T follicular helper cell (primary cell): Measurements from ENCODE around the gene FHOD3.
"Not testable (repeated sequence)": the region's sequence is repeated elsewhere in the genome, so short reads cannot be mapped to it uniquely, and the experiment has no call there.

ENCODE experiments used
- DNase-seq: peaks from one replicate; pipeline ENCODE4 v3.0.0-alpha.2; 2020; ENCODE audit warnings: low read depth

Gene FHOD3

GRCh38 chr18:36756242-36756641 lies 458.7 kb downstream of the FHOD3 start:
- DNase-seq: no peak

DNA sequence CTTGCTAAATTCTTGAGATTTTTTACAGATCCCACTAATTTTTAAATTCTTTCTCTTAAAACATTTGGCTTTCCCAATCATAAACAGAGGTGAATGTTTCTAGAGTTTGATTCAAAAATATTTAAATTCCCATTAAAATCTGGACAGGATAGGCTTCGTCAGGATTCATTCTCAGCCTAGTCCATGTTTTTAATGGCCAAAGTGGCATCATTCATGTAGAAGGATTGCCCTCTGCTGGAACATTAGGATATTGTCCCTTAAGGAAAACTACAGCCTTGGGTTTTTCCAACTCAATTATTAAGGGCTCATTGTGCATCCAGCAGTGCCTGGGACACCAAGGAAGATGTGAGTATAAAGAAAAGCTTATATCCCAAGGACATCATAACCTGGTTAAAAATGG lies 459.6 kb downstream of the FHOD3 start:
- DNase-seq: no peak

DNA sequence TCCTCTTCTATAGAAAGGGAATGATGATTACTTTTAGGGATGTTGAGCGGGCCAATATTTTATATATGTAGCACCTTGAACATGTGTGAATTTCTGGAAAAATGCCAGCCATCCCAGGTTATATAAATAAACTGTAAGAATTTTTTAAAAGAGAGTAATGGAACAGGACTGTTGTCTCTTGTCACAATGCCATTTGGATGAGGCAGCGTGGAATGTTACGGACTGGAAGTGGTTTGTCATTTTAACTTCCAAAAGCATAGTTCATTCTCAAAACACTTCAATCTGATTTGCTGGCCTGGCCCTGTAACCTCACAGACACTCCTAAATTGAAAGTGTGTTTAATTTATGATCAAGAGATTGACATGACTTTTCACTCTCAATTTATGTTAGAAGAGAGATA lies 460.5 kb downstream of the FHOD3 start:
- DNase-seq: no peak

DNA sequence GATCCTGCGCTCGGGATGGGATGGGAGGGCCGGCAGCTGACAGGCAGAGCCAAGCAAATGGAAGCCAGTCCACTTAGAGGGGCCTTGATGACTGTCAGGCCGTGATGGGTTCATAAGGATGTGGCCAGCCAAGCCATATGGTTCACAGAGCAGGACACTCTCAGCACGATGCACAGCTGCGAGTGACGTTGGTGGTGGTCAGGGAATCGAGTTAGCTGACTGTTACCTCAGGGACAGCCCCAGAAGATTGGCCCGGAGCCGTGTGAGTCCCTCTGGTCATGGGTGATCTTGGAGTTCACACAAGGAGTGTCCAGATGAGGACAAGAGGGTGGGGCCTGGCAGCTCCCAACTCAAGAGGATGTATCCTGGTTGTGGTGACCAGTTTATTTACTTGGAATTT lies 461.1 kb downstream of the FHOD3 start:
- no peak for DNase-seq

- no peak for DNase-seq
Measured at GRCh38 chr18:36759167-36759776, 461.8 kb downstream of the FHOD3 start.

DNA sequence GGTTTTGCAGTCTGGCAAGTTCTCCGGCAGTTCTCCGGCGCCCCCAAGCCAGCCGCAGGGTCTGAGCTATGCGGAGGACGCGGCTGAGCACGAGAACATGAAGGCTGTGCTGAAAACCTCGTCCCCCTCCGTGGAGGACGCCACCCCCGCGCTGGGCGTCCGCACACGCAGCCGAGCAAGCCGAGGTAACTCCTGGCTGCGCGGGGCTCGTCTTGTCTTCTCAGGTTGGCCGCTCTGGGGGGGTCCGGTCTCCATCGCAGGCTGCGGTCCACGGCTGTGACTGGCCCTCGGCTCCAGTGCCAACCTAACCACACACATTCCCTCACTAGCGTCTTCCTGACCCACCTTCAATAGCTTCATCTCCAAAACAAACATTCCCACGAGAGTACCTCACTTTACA lies 463.1 kb downstream of the FHOD3 start:
- no peak for DNase-seq

GRCh38 chr18:36761186-36761698 lies 463.7 kb downstream of the FHOD3 start:
- no peak for DNase-seq

DNA sequence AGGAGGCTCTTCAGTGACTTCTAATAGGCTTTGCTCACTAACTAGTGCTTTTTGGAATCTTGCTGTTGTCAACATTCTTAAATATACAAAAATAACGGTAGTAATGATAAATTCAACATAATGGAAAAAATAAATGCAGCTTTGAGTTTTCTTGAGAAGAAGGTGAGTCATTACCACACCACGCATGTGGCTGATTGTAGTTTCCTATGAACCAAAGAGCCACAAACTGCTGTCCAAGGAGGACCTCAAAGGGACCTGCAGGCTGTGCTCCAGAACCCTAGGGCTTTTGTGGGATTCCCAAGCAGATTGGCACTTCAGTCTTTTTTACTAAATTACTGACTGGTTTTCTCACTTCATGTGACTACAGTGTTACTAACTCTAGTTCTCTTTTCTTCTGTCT lies 464.6 kb downstream of the FHOD3 start:
- DNase-seq: no peak

- not testable (repeated sequence) for DNase-seq
Measured at GRCh38 chr18:36762965-36763364, 465.5 kb downstream of the FHOD3 start.

GRCh38 chr18:36766836-36767235 lies 469.3 kb downstream of the FHOD3 start:
- no peak for DNase-seq

- DNase-seq: no peak
Measured at GRCh38 chr18:36769172-36769571, 471.7 kb downstream of the FHOD3 start.

DNA sequence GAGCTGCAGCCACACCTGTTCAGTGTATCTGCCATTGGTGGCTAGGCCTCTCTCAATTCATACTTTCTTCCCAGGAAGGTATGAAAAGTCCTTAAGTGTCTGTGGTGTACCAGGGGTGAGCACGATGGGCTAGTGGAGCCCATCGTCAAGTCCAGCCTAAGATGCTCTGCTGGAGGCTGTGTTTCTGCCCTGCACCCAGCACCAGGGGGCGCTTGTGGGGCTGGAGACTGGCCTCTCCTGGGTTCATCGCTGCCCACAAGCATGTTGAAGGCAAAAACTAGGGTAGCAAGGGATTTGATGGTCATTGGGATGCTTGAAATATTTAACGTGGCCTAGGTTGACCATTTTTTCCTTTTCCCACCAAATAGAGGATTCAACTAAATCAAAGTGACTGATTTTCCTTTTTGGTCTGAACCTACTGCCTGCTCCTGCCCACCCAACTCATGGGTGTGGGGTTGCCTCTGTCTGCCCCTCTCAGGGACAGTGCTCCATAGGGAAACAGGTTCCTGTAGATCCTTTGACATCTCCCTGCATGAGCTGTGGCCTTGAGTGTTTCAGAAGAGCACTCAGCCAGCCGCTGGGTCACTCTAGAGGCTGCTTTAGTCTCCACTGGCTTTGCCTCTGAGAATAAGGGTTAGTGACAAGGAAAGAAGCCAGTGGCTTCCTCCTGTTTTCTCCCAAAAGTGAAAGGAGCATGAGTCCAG lies 472.2 kb downstream of the FHOD3 start:
- no peak for DNase-seq

GRCh38 chr18:36770315-36770946 lies 472.9 kb downstream of the FHOD3 start:
- DNase-seq: no peak

DNA sequence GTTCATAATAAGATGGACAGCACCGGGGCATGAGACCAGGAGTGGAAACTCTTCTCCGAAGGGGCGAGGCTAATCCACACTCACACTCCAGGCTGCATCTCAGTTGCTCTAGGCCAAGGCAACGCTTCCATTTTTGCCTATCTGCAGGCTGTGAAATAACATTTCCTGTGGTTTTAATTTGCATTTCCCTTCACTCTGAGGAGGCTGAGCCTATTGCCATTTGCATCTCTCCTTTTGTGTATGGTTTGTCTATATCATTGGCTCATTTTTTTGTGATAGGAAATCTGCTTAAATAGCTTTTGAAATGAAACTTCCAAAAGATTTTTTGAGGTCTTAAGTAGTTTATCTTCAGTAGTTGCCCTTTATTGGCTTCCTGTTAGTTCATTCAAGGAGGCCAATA lies 473.7 kb downstream of the FHOD3 start:
- DNase-seq: no peak

DNA sequence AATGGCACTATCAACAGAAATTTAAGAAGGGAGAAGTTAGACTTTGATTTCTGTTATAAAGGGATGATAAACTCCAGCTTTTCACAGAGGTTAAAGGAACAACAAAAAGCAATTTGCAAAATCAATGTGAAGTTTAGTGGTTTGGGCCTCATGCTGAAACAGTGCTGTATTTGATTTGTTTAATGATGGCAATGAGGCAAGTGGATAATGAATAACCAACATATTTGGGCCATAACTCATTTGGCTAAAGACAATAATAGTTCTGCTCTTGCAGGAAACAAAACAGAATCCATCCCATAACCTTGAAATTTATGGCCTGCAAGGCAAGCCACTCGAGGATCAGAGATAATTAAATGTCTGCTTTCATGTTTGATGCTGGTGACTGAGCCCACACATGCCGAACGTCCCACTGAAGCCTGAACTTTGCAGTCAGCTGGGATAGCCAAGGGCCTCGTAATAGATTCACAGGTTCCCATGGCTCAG lies 474.8 kb downstream of the FHOD3 start:
- no peak for DNase-seq

DNA sequence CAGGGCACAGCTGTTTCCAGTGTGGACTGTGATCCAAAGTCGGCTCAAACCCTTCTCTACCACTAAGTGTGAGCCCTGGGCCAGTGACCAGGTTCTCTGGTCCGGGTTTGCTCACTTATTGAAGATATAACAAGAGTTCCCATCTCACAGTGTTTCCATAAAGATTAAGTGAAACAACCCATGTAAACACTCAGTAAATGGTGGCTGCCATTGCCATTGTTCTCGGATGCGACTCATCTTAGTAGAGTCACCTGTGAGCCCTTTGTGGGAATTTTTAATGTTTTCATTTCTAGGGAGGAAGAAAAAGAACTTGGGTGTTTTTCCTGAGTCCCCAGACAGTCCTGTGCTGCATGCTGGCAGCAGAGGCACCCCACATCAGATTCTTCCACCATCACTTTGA lies 477.9 kb downstream of the FHOD3 start:
- DNase-seq: no peak

- DNase-seq: no peak
Measured at GRCh38 chr18:36776650-36777049, 479.1 kb downstream of the FHOD3 start.

- DNase-seq: no peak
Measured at GRCh38 chr18:36777566-36777965, 480.1 kb downstream of the FHOD3 start.

DNA sequence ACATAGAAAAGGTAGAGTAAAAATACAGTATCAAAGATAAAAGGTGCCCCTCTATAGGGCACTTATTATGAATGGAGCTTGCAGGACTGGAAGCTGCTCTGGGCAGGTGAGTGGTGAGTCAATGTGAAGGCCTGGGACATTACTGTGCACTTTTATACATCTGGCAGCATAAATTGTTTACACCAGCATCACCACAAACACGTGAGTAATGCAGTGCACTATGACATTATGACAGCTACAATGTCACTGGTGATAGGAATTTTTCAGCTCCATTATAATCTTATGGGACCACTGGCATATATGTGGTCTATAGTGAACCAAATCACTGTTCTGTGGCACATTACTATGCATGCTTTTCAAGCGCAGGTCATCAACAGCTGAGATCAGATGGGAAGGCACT lies 483.2 kb downstream of the FHOD3 start:
- DNase-seq: no peak

DNA sequence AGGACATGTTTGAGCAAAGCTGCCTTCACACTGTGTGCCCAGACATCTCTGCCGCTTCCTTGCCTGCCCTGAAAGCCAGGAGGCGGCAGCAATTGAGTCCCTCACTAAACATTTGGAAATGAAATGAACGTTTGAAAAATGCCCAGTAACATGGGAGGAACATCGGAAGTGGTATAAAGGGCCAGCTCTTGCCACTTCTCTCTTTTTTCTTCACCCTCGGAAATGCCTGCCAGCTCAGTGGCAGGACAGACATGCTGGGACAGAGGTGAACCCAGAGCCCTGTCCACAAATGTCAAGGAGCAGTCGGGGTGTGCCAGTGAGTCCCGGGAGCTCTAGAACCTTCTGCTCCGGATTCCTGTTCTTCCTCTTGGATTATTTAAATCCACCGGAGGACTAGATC lies 485.2 kb downstream of the FHOD3 start:
- no peak for DNase-seq

- DNase-seq: no peak
Measured at GRCh38 chr18:36783792-36784191, 486.3 kb downstream of the FHOD3 start.

GRCh38 chr18:36786686-36787085 lies 489.2 kb downstream of the FHOD3 start:
- DNase-seq: no peak

GRCh38 chr18:36792634-36793283 lies 495.2 kb downstream of the FHOD3 start:
- no peak for DNase-seq
